ENCODE results near the gene TCF23.

TCF23 gene

DNA sequence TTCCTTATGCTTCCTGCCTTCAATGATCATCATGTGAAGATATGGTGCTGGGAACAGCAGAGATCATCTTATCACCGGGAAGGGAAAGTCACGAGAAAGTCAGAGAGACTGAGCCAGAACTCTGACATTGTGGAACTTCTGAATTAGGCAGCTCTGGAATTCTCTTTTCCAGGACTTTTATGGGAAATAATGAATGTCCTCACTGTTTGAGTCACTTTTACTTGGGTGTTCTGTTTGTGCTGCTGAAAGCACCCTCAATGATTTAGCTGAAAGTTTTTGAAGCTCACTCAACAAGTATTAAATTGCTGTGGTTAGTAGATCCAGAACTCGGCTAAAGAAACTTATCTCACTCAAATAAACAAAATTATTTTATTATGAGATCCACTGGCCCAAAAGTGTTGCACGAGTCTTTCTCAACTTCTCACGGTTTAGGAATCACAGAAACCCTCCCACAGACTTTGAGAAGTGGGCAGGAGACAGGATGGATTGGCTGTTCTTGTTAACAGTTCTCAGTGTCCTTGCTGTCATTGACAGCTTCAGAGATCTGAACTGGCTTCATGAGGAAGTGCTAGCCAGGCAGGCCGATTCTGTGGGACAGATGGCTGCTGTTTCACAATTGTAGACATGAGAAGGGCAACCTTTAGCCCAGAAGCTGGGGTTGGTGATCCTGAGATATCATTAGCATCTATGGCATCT is 36.7 kb downstream of the TCF23 start:
- H3K9ac ChIP-seq (ENCODE audit: low read depth, low read length, poor library complexity, severe bottlenecking), result no peak overlapping the region
- no peaks in the 10 kb centered on the region for H3K4me1 ChIP-seq (ENCODE audit: insufficient read depth, low read length, poor library complexity, severe bottlenecking)
- H3K4me2 ChIP-seq (ENCODE audit: low read depth, low read length, poor library complexity, severe bottlenecking), result no peak overlapping the region
- H3K79me2 ChIP-seq (ENCODE audit: insufficient read depth, low read length), result no peaks in the 10 kb centered on the region
- no peaks in the 10 kb centered on the region for H4K20me1 ChIP-seq (ENCODE audit: insufficient read depth, low read length, poor library complexity, severe bottlenecking)
- peak overlapping the region; percentile 60; the same call in 1 of the 2 replicates for H2AFZ ChIP-seq (ENCODE audit: low read length)
- no peaks in the 10 kb centered on the region for H3K36me3 ChIP-seq (ENCODE audit: insufficient read depth, low read length)
- TF ChIP-seq, protein P1, sequence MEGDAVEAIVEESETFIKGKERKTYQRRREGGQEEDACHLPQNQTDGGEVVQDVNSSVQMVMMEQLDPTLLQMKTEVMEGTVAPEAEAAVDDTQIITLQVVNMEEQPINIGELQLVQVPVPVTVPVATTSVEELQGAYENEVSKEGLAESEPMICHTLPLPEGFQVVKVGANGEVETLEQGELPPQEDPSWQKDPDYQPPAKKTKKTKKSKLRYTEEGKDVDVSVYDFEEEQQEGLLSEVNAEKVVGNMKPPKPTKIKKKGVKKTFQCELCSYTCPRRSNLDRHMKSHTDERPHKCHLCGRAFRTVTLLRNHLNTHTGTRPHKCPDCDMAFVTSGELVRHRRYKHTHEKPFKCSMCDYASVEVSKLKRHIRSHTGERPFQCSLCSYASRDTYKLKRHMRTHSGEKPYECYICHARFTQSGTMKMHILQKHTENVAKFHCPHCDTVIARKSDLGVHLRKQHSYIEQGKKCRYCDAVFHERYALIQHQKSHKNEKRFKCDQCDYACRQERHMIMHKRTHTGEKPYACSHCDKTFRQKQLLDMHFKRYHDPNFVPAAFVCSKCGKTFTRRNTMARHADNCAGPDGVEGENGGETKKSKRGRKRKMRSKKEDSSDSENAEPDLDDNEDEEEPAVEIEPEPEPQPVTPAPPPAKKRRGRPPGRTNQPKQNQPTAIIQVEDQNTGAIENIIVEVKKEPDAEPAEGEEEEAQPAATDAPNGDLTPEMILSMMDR (conservative IDR thresholded peaks at IDR 0.05; ENCODE audit: low read length), result no peak
- TF ChIP-seq EZH2phosphoT487 (IDR thresholded peaks at IDR 0.05; ENCODE audit: borderline replicate concordance), result no peak
- no peaks in the 10 kb centered on the region for H3K9me3 ChIP-seq (ENCODE audit: insufficient read depth, low read depth, low read length)
- no peaks in the 10 kb centered on the region for H3K27me3 ChIP-seq (ENCODE audit: insufficient read depth, low read length, poor library complexity, severe bottlenecking)
- H3K9me2 ChIP-seq (replicated peaks; ENCODE audit: low read depth, low read length), result no peaks in the 10 kb centered on the region
- no peak overlapping the region for H3K4me3 ChIP-seq (ENCODE audit: low read length, poor library complexity, severe bottlenecking)
- H3F3A ChIP-seq (ENCODE audit: low read depth), result 0 out of 2 replicates have a peak, but pooled peaks cover 2% of the 10 kb centered on the region

DNA sequence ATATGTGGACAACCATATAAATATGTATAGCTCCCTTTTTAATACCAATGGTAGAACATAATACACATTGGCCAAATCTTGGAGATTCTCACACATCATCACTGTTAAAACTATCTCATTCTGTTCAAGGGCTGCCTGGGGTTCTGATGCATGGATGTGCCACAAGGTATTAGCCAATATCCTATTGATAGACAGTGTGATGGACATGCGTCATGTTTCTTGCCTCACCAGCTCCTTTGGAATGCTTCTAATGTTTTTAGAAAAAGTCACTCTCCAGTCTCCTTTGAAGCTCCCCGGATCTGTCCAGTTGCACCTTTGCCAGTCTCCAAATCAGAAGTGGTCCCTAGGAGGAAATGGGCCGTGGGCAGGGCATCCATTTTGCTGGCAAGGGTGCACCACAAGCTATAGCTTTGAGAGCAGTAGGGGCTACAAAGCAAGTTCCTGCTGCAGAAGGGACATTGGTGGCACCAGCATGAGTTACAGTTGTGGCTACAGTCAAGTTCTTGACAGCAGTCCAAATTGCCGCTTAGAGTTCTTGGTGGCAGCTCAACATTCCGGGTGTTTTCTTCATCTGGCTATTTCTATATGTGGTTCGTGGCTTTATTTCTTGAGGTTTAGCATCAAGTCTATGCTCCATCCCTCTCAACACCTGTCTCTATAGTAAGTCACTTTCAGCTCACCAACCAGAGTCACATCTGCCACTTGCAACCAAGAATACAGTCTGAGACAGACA is 38.0 kb downstream of the TCF23 start:
- Histone ChIP-seq H3K4me2 (ENCODE audit: low read depth, low read length, poor library complexity, severe bottlenecking) (no peak overlapping the region), H3K9me2 (replicated peaks; ENCODE audit: low read depth, low read length) (no peaks in the 10 kb centered on the region), H4K20me1 (ENCODE audit: insufficient read depth, low read length, poor library complexity, severe bottlenecking) (no peaks in the 10 kb centered on the region), H3K4me3 (ENCODE audit: low read length, poor library complexity, severe bottlenecking) (no peak overlapping the region), H3K9ac (ENCODE audit: low read depth, low read length, poor library complexity, severe bottlenecking) (no peak overlapping the region), H3F3A (ENCODE audit: low read depth) (0 out of 2 replicates have a peak, but pooled peaks cover 2% of the 10 kb centered on the region), H2AFZ (ENCODE audit: low read length) (no peak overlapping the region), H3K4me1 (ENCODE audit: insufficient read depth, low read length, poor library complexity, severe bottlenecking) (no peaks in the 10 kb centered on the region), H3K27me3 (ENCODE audit: insufficient read depth, low read length, poor library complexity, severe bottlenecking) (no peaks in the 10 kb centered on the region), H3K79me2 (ENCODE audit: insufficient read depth, low read length) (no peaks in the 10 kb centered on the region), H3K36me3 (ENCODE audit: insufficient read depth, low read length) (no peaks in the 10 kb centered on the region), H3K9me3 (ENCODE audit: insufficient read depth, low read depth, low read length) (no peaks in the 10 kb centered on the region)
- no peak for TF ChIP-seq EZH2phosphoT487 (IDR thresholded peaks at IDR 0.05; ENCODE audit: borderline replicate concordance)
- TF ChIP-seq, protein P1 (conservative IDR thresholded peaks at IDR 0.05; ENCODE audit: low read length), result no peak

DNA sequence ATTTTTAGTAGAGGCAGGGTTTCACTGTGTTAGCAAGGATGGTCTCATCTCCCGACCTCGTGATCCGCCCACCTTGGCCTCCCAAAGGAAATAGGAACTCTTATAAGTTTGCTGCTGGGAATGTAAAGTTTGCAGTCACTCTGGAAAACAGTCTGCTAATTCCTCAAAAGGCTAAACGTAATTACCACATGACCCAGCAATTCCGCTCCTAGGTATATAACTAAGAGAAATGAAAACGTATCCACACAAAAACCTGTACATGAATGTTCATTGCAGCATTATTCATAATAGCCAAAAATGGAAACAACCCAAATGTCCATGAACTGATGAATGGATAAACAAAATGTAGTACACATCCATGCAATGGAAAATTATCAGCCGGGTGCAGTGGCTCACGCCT is 41.2 kb downstream of the TCF23 start:
- Histone ChIP-seq H3K4me3 (ENCODE audit: low read length, poor library complexity, severe bottlenecking) (no peak overlapping the region), H3F3A (ENCODE audit: low read depth) (0 out of 2 replicates have a peak, but pooled peaks cover 2% of the 10 kb centered on the region), H3K79me2 (ENCODE audit: insufficient read depth, low read length) (no peaks in the 10 kb centered on the region), H2AFZ (ENCODE audit: low read length) (no peak overlapping the region), H4K20me1 (ENCODE audit: insufficient read depth, low read length, poor library complexity, severe bottlenecking) (no peaks in the 10 kb centered on the region), H3K9ac (ENCODE audit: low read depth, low read length, poor library complexity, severe bottlenecking) (no peak overlapping the region), H3K9me2 (replicated peaks; ENCODE audit: low read depth, low read length) (no peaks in the 10 kb centered on the region), H3K9me3 (ENCODE audit: insufficient read depth, low read depth, low read length) (no peaks in the 10 kb centered on the region), H3K4me1 (ENCODE audit: insufficient read depth, low read length, poor library complexity, severe bottlenecking) (no peaks in the 10 kb centered on the region), H3K36me3 (ENCODE audit: insufficient read depth, low read length) (no peaks in the 10 kb centered on the region), H3K4me2 (ENCODE audit: low read depth, low read length, poor library complexity, severe bottlenecking) (no peak overlapping the region), H3K27me3 (ENCODE audit: insufficient read depth, low read length, poor library complexity, severe bottlenecking) (no peaks in the 10 kb centered on the region)
- no peak for TF ChIP-seq EZH2phosphoT487 (IDR thresholded peaks at IDR 0.05; ENCODE audit: borderline replicate concordance)
- TF ChIP-seq, protein P1 (conservative IDR thresholded peaks at IDR 0.05; ENCODE audit: low read length), result no peak

Data from Loucy (cell line).